Fibroblast of skin of back (primary cell): ENCODE data around the gene GSG1.
A peak's percentile ranks its signal among the peaks of the same experiment; 100 is the strongest.
"Not testable (repeated sequence)": the region's sequence is repeated elsewhere in the genome, so short reads cannot be mapped to it uniquely, and the experiment has no call there.

ENCODE experiments used
- DNase-seq: peaks from one replicate; pipeline ENCODE4 v3.0.0-alpha.2; 2013

GSG1 gene

DNA sequence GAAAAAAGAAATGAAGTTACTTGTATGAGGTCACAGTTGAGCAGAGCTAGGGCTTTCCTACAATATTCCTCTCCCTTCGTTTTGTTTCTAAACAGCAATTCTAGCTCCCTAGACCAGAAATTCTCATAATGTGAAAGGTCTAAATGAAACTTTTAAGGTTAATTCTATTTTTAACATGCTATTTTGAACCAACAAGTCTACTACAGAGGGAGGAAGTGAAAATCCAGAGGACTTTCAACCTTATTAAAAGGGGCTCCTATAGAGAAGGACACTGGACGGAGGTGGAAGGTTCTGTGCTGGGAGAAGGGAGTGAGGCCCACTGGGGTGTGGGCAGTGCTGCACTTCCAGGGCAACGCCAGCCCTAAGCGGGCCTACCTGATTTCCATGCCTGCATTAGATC lies 13.4 kb downstream of the GSG1 start:
- no peak for DNase-seq

DNA sequence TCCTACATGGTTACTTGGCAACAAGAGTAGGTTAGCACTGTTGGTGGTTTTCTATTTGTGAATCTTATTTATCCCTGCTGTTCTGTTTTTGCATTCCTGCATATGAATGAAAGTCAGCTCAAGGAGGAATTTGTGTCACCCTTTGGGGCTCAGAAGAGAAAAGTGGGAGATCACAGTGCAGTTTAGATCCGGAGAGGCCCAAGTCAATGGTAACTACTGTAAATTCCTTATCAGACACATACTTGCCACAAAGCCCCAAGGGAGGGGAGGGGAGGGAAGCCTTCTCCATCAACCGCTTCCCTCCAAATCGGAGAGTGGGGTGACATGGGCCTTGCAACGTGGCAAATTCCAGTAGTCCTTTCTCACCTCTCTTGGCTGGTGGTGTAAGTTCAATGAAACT lies 15.0 kb downstream of the GSG1 start:
- DNase-seq = no peak

DNA sequence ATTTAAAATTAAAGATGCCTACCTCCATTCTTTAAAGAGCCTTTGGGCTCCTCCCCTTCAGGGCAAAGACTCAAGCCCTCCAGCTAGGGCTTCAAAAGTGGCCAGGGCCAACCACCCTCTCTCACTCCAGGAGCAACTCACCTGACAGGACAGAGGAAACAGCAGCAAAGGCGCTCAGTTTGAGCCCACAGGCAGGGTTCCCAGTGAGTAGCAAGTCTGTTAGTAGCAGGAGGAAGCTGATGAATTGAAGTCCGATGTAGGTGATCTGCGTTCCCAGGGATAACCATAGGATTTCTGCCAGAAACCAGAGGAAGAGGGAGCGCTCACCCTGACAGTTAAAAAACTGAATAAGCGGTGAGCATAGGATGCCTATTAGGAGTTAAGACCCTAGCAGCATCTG lies 15.7 kb downstream of the GSG1 start:
- no peak for DNase-seq

DNA sequence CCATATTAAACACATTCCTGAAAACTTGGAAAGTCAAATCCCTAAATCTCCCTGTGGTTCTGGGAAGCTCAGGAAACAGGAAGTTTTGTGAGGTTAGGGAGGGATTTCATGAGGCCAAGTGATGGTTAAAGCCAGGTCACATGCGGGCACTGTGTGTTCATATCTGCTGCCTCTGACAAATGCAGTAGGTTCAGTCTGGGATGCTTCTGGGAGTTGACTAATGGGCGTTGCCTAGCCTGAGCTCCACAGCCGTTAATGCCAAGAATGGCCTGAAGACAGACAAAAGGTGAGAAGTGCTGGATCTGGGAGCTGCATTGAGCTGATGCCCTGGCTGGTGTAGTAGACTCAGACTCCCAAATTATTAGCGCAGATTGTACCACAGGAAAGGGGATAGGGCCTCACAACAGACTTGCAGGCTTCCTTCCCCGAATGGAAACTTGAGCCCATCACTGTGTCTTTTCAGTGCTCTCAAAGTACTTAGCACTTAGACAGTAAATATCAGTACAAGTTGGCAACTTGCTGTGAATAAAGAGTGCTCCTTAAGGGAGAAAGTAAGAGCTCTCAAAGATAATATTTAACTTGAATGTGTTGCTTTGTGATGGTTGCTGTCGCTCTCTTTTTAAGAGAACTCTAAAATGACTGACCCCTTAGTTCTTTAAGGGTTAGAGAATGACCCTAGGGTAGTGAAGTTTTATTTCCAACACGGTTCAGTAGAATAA lies 17.3 kb downstream of the GSG1 start:
- peak; percentile 5 for DNase-seq

DNA sequence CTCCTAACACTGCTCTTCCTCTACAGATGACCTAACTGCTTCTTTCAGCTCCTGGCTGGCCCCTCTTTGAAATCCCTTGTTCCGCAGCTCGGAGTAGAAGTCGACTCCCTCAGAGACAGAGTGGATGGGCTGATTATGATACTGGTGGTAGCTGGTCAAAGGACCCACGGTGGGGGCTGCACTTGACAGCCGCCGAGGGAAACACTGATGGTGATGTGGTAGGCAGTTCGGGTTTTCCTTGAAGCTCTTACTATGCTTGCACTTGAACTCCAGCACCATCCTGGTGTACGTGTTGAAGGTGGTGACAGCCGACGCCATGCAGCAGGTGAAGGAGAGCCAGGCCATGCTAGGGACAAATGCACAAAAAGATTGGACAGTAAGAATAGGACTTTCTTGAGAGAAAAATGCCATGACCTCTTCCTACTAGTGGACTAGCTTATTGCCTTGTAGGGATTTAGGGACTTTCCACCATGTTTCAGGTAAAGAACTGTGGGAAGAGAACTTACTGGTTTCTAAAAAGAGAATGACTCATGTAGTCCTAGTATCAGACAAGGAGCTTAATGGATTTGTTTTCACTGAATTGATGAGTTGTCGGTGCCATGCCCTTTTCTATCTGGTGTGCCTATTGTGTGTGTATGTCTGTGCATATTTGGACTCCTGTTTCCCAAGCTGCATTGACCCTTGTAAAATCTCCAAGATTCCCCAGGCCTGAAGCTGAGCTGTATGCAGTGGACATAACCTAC lies 18.4 kb downstream of the GSG1 start:
- no peak for DNase-seq

DNA sequence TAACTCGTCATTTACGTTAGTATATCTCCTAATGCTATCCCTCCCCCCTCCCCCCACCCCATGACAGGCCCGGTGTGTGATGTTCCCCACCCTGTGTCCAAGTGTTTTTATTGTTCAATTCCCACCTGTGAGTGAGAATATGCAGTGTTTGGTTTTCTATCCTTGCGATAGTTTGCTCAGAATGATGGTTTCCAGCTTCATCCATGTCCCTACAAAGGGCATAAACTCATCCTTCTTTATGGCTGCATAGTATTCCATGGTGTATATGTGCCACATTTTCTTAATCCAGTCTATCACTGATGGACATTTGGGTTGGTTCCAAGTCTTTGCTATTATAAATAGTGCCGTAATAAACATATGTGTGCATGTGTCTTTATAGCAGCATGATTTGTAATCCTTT lies 19.8 kb downstream of the GSG1 start:
- not testable (repeated sequence) for DNase-seq

DNA sequence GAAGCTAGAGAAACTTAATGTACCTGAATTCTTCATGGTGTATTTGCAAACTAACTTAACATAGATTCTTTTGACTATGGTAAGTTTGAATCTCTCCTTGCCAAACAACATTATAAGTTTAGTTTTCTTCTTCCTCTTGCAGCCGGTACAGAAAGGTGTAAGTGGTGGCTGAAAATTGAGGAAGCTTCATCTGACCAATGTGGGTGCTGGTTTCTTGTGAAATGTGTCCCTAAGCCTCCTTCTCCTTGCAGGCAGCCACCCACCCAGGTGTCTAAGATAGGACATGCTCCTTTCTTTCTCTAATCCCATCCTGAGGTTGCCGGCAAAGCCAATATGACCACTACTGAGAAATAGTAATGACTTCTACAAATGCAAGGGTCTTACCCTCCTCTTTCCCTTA lies 20.6 kb downstream of the GSG1 start:
- DNase-seq = no peak

DNA sequence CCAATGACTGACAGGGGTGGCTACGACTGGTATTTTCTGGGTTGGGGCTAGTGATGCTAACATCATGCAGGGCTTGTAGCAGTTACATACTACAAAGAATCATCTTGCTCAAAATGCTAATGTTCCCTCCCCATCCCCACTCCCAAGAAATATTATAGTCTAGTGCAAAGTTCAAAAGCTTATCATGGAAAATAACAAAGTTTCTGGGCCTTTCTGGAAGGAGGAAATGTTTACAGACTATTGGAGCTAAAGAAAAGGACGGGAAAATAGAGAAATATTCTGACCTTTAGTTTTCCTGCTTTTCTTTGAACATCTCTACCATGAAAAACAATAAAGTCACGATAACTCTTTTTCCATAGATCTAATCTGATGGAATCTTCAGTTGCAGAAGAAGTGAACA lies 23.2 kb downstream of the GSG1 start:
- DNase-seq = no peak

DNA sequence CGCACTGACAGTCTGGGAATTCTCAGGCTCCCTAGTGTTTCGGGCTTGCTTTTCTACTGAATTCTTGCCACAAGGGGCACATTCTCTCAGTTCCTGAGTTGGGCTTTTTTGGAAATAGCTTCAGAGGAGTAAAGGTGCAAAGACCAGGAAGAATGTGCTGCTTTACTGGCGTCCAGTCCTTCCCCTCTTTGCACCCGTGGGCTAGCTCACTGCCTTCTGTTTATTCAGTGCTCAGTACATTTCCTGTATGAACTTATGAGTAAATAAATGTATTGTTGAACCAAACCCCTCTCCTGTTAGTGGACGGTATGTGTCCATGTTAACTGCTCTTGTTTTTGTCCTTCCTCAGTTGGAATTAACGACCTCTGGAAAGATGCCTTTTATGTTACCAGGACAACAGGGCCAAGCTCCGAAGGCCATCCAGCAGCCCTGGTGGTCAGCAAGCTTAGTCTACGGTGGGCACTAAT lies 24.0 kb downstream of the GSG1 start:
- DNase-seq = no peak

DNA sequence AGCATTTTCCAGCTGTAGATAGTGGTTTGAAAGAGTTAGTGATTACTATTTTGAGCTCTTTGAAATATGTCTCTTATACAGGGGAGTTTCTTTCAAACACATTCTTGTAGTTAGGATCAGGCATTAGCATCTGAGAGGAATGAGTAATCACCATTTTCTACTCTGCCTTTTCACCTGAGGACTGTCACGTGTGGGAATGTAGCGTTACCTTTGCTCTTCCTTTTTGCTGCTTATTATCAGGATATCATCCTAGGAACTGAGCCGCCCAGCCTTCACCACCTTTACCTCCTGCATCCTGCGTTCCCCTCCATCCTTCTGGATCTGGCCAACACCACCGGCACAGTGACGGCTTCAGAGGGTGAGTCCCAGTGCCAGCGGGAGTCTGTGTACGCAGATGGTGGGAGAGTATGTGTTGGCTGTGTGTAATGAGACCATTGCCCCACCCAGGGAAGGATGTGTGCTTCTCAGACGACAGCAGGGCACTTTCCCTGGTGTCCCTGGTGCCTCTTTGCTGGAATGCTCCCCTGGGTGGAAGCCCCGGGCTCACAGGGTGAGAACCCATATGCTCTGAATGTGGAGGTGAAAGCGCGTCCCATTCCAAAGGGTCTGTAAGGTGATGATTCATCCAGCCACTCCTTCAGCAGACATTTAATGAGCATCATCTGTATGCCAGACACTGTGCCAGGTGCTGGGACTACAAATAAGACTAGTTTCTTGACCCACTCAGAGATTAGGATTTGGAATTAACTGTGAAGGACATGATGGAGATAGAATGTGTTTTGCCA lies 27.5 kb downstream of the GSG1 start:
- no peak for DNase-seq

DNA sequence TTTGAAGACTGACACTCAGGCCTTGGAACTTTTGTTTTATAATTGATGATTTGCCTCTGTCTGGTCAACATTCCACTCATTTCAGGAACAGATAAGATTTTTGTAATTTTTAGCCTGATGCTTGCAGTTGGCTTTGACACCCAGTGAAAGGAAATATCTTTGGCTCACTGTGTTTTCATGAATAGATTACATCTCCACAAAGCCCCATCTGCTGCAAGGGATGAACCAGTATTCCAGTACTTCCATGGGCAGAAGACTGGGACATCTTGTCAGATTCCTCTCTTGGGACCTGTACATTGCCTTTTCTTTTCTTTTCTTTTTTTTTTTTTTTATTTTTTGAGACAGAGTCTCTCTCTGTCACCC lies 28.4 kb downstream of the GSG1 start:
- peak; percentile 50 for DNase-seq

DNA sequence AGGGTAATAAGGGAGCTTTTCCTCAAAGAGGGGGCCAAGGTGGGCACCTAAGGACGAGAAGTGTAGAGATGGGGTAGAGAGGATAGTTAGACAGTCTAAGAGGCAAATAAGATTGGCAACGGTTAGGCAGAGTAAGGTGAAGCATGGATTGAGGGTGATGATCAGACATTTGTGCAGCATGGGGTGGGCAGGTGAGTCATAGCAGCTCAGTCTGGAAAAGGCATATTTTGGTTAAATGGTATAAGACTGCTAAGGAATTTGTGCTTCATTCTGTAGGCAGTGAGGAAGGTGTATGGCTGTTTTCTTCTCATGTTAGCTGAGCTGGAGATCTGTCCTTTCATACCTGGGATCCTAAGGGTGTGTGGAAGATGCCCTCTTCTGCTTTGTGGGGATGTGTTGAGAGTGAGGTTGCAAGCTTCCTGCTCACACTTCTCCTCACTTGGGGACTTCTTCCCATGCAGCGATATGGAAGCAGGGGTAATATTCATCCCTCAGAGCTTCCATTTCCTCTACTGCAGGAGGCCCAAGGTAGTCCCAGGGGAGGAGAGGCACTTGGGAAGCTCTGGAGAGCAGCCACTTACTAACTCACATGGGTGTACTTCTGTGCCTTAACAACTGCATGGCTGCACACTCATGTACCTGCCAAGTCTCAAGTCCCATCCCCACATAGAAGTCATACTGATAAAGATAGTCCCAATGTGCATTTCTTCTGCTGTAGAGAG lies 28.9 kb downstream of the GSG1 start:
- DNase-seq = peak; percentile 19

DNA sequence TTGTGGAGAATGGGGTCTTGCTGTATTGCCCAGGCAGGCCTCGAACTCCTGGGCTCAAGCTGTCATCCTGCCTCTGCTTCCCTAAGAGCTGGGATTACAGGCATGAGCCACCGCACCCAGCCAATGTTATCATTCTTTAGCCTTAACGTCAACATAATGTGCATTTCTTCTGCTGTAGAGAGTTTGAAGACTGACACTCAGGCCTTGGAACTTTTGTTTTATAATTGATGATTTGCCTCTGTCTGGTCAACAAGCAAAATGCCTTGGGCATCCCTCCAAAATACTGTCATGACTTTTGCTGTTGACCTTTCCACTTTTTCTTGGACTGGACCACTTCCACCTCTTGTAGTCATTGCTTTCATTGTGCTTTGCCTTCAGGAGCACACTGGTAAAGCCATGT lies 30.3 kb downstream of the GSG1 start:
- DNase-seq = no peak

DNA sequence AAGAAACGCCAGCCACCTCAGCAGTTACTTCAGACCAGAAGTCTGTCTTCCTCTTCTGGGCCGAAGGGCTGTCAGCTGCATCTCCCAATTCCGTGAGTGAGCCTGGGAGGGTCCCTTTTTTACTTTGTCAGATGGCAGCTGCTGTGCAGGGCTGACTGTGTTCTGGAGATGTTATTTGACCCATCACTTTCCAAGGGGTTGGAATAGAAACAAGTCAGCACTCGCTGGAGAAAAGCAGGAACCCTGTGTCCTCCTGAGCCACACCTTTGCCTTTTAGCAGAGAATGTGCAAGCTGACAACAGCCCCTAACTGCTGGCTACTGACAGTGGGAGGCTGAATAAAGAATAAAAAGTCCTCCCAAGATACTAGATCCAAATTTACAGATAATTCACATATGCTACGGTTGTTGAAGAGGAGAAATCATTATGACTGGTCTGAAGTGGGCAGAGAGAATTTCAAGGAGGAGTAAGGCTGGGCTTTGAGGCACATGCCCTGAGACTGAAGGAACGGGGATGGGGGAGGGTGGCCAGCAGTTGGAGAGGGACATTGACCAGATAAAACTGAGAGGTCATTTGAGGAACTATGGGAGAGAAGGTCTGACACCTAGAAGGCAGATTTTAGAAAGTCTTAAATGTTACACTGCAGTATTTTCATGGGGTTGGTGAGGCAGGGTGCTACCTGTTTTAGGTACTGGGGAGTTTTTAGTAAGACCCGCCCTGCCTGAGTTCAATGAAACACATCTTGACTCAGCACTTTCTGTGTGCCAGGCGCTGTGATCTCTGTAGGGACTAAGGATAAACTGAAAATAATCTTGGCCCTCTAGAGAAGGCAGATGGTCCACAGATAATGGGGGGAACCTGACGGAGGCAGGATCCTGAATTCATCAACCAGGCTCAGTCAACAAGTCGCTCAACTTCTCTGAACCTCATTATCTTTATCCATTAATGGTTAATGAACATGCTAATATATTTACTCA lies 31.9 kb downstream of the GSG1 start:
- no peak for DNase-seq

DNA sequence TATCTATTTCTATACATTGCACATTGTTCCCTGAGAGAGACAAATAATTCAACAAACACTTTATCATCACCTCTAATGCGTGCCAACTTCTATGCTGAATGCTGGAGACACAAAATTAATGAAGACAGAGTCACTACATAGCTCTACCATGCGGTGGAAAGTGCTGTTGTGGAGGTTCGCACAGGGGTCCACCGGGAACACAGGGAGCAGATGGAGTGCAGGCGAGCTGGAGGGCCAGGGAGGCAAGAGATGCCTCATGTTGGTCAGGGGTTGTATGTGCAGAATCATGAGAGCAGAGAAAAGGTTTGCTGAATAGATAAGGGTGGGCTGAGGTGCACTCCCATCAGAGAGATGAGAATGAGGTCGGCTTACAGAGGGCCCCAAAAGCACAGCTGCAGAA lies 34.1 kb downstream of the GSG1 start:
- DNase-seq = no peak

DNA sequence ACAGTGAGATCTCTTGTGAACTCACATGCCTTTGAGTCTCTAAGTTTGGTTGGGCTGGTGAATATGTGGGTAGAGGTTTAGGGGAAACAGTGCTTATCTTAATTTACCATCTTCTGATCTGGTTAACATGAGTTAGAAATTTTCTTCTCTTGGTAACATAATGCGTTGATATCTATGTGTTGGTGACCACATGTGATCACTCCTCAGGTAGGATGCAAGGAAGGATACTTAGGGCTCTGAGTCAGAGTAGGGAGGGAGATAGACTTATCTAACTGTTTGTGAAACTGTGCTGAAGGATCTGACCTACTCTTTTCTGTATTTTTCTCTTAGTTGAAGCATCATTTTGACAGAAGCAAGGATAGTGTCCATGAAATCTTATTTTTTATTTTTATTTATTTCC lies 36.1 kb downstream of the GSG1 start:
- DNase-seq = no peak

DNA sequence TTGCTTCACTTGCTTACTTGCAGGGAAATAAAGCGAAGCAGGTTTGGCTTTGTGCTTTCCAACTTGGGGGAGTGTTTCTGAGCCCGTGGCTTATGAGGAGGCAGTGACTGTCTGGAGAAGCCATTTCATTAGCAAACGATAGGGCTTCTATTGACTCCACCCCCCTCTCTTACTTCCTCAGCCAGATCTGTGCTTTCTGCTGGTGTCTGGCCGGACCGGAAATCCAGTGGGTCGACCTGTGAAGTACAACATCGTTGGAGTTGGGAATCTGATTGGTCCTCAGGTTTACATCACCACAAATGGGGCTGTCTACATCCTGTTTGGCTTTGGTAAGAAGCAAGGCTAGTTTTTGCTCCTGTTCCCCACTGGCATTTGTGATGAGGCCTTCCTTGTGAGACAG lies 37.0 kb downstream of the GSG1 start:
- DNase-seq = no peak

DNA sequence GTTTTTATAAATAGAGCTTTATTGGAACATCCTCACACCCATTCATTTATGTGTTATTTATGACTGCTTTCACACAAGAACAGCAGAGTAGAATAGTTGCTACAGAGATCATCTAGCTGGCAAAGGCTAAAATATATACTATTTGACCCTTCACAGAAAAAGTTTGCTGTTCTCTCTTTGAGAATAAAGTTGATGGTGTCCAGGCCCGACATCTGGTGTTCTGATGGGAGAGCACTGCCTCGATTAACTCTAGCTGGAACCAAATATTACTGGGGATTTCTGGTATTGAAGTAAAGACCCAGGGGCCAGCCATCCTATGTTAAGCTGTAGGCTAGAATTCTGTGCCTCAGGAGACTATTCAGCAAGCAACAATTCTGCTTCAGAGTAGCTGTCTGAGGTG lies 37.5 kb downstream of the GSG1 start:
- DNase-seq = no peak

DNA sequence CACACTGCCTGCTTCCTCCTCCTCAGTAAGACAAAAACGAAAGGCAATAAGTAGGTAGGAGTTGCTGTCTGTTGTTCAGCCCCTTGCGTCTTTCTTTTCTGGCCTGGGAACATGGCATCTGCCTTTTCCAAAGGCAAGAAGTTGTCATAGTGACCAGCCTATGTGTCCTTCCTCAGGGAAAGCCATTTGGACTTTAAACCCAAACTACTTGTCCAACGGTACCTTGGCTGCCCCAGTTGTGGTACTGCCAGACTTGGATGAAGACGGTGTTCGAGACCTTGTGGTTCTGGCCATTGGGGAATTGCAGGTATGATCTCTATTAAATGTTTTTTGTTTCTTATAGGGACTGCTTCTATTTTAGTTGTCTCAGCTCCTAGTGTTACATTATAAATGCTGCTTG lies 40.8 kb downstream of the GSG1 start:
- DNase-seq = no peak

DNA sequence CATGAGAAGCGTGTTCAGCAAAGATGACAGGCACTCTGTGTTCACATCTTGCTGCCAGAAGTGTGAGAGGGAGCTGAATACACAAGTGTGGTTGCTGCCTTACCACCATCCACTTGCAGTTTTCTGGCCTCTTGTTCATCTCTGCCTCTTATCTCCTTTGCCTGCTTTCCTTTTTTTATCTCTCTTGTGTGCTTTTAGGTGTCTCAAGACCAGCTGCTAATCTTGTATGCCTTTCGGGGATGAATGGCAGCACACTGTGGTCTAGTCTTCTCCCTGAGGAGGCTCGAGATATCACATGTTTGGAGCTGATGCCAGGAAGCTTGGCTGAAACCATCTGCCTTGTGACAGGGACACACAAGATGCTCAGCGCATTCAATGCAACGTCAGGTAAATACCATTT lies 42.1 kb downstream of the GSG1 start:
- DNase-seq = no peak

DNA sequence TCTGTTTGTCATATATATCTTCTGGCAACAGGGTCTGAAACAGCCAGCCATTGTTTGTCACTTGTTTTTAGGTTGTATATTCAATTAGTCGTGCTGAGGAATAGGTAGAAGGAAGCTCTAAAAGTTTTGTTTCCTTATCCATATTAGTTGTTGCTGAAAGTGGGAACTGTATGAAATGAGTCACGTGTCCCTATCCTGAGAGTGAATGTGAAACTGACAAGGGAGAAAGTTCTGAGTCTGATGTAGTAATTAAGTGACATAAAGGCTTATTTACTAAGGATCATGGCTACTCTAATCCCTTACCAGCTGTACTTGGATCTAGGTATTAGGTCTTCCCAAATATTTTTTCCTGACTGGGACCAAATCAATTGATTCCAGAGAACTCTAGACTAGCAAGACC lies 42.9 kb downstream of the GSG1 start:
- DNase-seq = no peak

DNA sequence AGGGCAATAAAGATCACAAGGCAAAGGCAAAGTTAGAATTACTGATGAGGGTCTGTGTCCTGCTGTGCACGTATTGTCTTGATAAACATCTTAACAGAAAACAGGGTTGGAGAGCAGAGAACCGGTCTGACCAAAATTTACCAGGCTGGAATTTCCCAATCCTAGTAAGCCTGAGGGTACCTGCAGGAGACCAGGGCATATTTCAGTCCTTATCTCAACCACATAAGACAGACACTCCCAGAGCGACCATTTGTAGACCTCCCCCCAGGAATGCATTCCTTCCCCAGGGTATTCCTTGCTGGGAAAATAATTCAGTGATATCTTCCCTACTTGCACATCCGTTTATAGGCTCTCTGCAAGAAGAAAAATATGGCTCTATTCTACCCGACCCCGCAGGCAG lies 49.9 kb downstream of the GSG1 start:
- DNase-seq = not testable (repeated sequence)
